NCI-H446 (cell line): Measurements from ENCODE around the gene CCDC40.
A peak's percentile ranks its signal among the peaks of the same experiment; 100 is the strongest.

ENCODE experiments used
- DNase-seq, 2 experiments: peaks; one replicate each; lab custom pipeline; 2025; lab: John Stamatoyannopoulos, UW

Gene CCDC40

GRCh38 chr17:80018917-80019651, 17.4 kb upstream of the CCDC40 start:
- DNase-seq = no peak

DNA sequence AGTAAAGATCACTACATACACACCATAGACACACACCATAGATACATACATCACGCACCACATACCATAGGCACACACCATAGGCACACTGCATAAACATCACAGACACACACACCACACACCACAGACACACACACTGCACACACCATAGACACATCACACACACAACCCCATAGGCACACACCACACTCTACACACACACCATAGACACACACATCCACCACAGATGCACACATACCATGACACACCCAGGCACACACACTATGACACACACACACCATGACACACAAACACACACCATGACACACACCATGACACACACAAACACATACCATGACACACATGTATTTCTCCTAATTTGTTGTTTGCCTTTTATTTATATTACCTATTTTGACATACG, 14.8 kb upstream of the CCDC40 start:
- no peak for DNase-seq

GRCh38 chr17:80023481-80024205, 12.8 kb upstream of the CCDC40 start:
- peak; percentile 31 to 62 for DNase-seq

- DNase-seq = no peak
These were observed 12.1 kb upstream of the CCDC40 start for GRCh38 chr17:80024206-80024972.

DNA sequence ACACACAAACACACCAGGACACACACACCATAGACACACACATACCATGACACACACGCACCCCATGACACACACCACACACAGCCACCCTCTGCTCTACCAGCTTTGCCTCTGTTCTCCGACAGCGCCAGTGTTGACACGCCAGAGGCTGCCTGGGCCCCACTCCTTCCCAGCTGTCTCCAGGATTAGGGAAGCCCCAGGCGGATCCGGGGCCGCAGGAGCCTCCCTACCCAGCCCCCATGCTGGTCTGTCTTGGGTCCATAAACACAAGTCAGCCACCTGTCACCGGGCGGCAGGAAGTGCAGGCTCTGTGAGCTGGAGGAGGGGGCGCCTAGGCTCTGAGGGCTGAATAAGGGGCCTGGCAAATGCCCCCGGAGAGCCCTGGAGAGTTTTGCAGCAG, 11.3 kb upstream of the CCDC40 start:
- DNase-seq = peak; percentile 30 to 67

DNA sequence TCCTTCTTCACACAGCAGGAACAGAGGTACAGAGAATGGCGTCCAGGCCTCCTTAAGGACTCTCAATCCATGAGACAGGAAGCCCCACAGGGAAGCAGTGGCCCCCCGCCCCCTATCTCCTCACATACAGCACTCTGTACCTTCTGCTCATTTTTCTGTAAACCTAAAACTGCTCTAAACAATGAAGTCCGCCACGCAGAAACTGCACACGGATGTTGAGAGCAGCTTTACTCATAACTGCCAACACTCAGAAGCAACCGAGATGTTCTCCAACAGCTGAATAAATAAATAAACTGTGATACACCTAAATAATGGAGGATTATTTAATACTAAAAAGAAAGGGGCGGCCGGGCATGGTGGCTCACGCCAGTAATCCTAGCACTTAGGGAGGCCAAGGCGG, 10.6 kb upstream of the CCDC40 start:
- DNase-seq = no peak

DNA sequence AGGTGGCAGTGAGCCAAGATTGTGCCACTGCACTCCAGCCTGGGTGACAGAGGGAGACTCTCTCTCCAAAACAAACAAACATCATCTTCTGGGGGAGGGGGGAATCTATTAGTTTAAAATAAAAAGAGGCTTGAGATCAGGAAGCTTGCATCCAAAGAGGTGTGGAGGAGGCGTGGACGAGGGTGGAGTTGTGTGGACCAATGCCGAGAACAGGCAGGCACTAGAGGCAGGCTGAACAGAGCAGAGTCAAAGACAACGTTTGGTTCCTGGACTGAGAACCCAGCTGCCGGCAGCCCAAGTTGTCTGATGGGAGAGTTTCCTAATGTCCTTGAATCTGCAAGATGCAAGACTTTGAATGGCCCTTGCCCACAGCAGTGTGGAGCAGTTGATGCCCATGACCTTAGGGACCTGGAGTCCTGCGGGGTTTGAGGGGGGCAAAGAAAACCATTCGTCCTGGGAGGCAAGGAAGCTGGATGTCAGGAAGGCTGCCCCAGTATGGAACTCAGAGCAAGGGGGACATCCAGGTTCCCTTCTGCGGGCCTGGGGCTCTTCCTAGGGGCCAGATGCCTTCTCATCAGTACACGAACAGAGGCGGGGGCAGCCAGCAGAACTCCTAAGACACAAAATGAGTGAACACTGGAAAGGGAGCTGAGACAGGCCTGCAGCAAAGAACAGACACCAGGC, 9.9 kb upstream of the CCDC40 start:
- DNase-seq = no peak

- DNase-seq = no peak
These were observed 9.4 kb upstream of the CCDC40 start for GRCh38 chr17:80027043-80027435.

GRCh38 chr17:80028030-80028429, 8.4 kb upstream of the CCDC40 start:
- DNase-seq = peak; percentile 54 to 83

GRCh38 chr17:80029258-80029974, 7.0 kb upstream of the CCDC40 start:
- DNase-seq = peak; percentile 75 to 94

DNA sequence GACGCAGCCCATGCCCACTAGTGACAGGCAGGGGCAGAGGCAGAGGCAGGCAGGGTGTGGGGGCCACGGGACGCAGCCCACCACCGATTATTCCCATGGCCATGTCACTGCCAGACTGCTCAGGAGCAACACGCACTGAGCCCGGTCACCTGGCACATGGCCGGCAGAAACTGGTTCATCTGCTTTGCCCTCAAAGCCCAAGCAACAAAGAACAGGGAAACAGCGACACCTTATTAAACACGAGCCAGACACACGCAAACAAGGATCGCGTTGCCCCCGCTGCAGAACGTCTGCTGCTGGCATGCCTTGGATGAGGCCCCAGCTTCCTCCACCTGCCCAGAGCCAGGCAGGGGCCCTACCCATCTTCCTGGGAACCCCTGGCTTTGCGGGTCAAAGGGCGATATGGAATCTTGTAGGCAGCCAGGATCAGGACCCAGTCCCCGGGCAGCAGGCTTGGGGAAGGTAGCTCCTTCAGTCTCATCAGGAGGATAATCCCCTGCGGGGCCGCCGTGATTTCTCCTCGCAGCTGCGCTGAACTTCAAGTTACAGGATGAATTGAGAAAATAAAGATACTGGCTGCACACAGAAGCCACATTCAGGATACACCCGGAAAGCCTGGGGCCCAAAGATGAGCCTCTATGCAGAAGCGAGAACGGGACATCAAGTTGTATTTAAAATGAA, 5.6 kb upstream of the CCDC40 start:
- DNase-seq = no peak

GRCh38 chr17:80031691-80032430, 4.6 kb upstream of the CCDC40 start:
- no peak for DNase-seq

DNA sequence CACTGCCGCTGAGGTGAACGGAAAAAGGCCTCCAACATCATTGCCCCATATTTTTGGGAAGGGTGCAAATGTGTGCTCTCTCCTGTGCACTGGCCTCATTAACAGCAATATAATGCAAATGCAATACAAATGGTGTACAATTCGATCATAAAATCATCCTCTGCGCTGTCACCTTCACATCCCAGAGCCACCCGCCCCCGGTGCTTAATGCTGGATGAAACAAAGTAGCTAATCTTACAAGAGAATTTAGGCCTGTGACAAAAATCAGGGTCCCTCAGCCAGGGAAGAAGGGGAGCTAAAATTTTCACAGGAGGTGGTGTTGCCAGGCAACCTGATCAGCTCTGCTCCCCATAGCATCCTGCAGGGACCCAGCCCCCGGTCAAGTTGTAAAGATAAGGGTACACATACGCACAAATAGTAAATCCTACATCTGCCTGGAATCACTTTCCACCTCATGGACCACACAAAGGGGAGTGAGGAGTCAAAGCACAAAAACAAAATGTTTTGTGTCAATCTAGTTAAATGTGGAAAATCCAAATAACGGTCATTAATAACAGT, 3.7 kb upstream of the CCDC40 start:
- DNase-seq = no peak

DNA sequence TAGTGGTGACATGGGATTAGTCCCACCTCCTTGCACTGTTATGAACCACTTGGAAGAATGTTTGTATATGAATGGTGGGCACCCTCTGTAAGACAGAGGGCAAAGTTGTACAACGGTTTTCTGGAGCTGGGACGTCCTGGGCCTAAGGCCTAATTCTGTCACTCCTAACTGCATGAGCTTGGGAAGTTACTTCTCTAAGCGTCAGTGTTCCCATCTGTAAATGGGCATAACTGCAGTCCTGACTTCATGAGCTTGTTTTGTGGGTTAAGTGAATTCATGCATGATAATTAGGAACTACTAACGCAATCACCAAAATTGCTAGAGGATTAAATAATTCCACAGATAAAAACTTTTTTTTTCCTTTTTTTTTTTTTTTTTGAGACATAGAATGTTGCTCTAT, 2.6 kb upstream of the CCDC40 start:
- no peak for DNase-seq

- DNase-seq = no peak
These were observed 1.4 kb upstream of the CCDC40 start for GRCh38 chr17:80034791-80035686.

- DNase-seq = no peak
These were observed 830 bp upstream of the CCDC40 start, which contains the start of gene TBC1D16 for GRCh38 chr17:80035687-80035936. Gene TBC1D16 (minus strand): TSS chr17:80035872. CDS start chr17:80013547, 22,325 bp downstream.

DNA sequence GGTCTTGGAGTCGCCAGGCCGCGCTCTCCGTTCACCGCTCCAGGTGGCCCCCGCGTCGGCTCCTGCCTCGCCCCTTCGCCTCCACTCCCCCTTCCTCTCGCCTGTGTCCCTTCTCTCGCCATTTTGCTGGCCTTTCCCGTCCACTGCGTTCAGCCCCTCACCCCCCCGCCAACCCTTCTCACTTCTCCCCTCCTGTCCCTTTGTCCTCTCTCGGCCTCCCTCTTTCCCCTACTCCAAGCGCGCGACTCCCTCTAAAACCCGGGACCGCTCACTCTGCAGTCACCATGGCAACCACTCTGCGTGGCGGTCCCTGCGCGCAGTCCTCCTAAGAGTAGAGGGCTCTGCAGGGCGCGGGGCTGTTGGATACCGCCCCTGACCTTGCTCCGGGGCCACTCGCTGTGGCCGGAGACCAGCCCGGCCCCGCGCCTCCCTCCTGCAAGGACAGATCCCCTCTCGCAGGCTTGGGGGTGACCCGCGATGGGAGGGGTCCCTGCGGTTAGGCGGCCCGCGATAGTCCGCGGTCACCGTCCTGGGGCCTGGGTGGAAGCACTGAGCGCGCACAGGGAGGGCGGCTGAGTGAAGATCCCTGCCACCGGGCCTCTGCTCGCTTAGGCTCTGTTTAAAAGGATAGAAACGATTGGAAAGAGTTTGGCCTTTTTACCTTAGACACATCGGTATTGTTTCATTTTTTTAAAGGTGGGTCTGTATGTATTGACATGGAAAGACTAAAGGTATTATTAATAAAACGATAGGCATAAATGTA, 454 bp downstream of the CCDC40 start:
- DNase-seq = peak in 1 of 2 experiments; percentile 63

GRCh38 chr17:80043963-80044362, 7.5 kb downstream of the CCDC40 start:
- no peak for DNase-seq
